Measurements from ENCODE around the gene ADPRHL1.
"Not testable (repeated sequence)": the region's sequence is repeated elsewhere in the genome, so short reads cannot be mapped to it uniquely, and the experiment has no call there.

Gene ADPRHL1

GRCh38 chr13:113369881-113370280, 83.4 kb downstream of the ADPRHL1 start:
- Histone ChIP-seq H3K4me3 (ENCODE audit: low read length) (no peak overlapping the region), H3K4me2 (ENCODE audit: low read length) (no peak overlapping the region), H3K9me3 (ENCODE audit: insufficient read depth, low read length) (no peaks in the 10 kb centered on the region), H3K9ac (ENCODE audit: low read length) (no peak overlapping the region), H4K20me1 (ENCODE audit: insufficient read depth, low read length) (no peaks in the 10 kb centered on the region), H2AFZ (ENCODE audit: low read depth, low read length) (no peak overlapping the region), H3K27me3 (ENCODE audit: low read depth, low read length) (no peaks in the 10 kb centered on the region), H3K36me3 (replicated peaks; ENCODE audit: low read depth, low read length) (no peaks in the 10 kb centered on the region), H3K79me2 (ENCODE audit: low read length) (no peaks in the 10 kb centered on the region), H3K27ac (ENCODE audit: low read length) (no peak overlapping the region), H3K4me1 (ENCODE audit: low read length) (no peaks in the 10 kb centered on the region)
- TF ChIP-seq EZH2phosphoT487 (IDR thresholded peaks at IDR 0.05; ENCODE audit: low read depth) (no peak), CTCF (IDR thresholded peaks at IDR 0.05; ENCODE audit: low read depth, low read length) (no peak)

GRCh38 chr13:113369189-113369588, 84.1 kb downstream of the ADPRHL1 start:
- no peak overlapping the region for H3K27ac ChIP-seq (ENCODE audit: low read length)
- H3K27me3 ChIP-seq (ENCODE audit: low read depth, low read length): no peaks in the 10 kb centered on the region
- no peaks in the 10 kb centered on the region for H3K36me3 ChIP-seq (replicated peaks; ENCODE audit: low read depth, low read length)
- no peaks in the 10 kb centered on the region for H3K79me2 ChIP-seq (ENCODE audit: low read length)
- H3K9me3 ChIP-seq (ENCODE audit: insufficient read depth, low read length): no peaks in the 10 kb centered on the region
- H4K20me1 ChIP-seq (ENCODE audit: insufficient read depth, low read length): no peaks in the 10 kb centered on the region
- H3K4me2 ChIP-seq (ENCODE audit: low read length): no peak overlapping the region
- no peak overlapping the region for H2AFZ ChIP-seq (ENCODE audit: low read depth, low read length)
- no peak for TF ChIP-seq CTCF (IDR thresholded peaks at IDR 0.05; ENCODE audit: low read depth, low read length)
- TF ChIP-seq EZH2phosphoT487 (IDR thresholded peaks at IDR 0.05; ENCODE audit: low read depth): no peak
- no peaks in the 10 kb centered on the region for H3K4me1 ChIP-seq (ENCODE audit: low read length)
- no peak overlapping the region for H3K9ac ChIP-seq (ENCODE audit: low read length)
- no peak overlapping the region for H3K4me3 ChIP-seq (ENCODE audit: low read length)

- not testable (repeated sequence) for H3K27ac ChIP-seq (ENCODE audit: low read length); H3K36me3 ChIP-seq (replicated peaks; ENCODE audit: low read depth, low read length); H3K4me1 ChIP-seq (ENCODE audit: low read length); H3K27me3 ChIP-seq (ENCODE audit: low read depth, low read length); H3K9me3 ChIP-seq (ENCODE audit: insufficient read depth, low read length); H3K9ac ChIP-seq (ENCODE audit: low read length); H3K79me2 ChIP-seq (ENCODE audit: low read length); H2AFZ ChIP-seq (ENCODE audit: low read depth, low read length); H3K4me3 ChIP-seq (ENCODE audit: low read length); H4K20me1 ChIP-seq (ENCODE audit: insufficient read depth, low read length); H3K4me2 ChIP-seq (ENCODE audit: low read length)
Observed at GRCh38 chr13:113368353-113368752, 84.9 kb downstream of the ADPRHL1 start.

GRCh38 chr13:113367771-113368170, 85.5 kb downstream of the ADPRHL1 start:
- no peaks in the 10 kb centered on the region for H3K36me3 ChIP-seq (replicated peaks; ENCODE audit: low read depth, low read length)
- H4K20me1 ChIP-seq (ENCODE audit: insufficient read depth, low read length): no peaks in the 10 kb centered on the region
- TF ChIP-seq CTCF (IDR thresholded peaks at IDR 0.05; ENCODE audit: low read depth, low read length): no peak
- TF ChIP-seq EZH2phosphoT487 (IDR thresholded peaks at IDR 0.05; ENCODE audit: low read depth): no peak
- no peak overlapping the region for H3K9ac ChIP-seq (ENCODE audit: low read length)
- no peak overlapping the region for H3K4me3 ChIP-seq (ENCODE audit: low read length)
- no peak overlapping the region for H3K27ac ChIP-seq (ENCODE audit: low read length)
- no peaks in the 10 kb centered on the region for H3K4me1 ChIP-seq (ENCODE audit: low read length)
- no peaks in the 10 kb centered on the region for H3K79me2 ChIP-seq (ENCODE audit: low read length)
- no peaks in the 10 kb centered on the region for H3K9me3 ChIP-seq (ENCODE audit: insufficient read depth, low read length)
- no peak overlapping the region for H3K4me2 ChIP-seq (ENCODE audit: low read length)
- H2AFZ ChIP-seq (ENCODE audit: low read depth, low read length): no peak overlapping the region
- no peaks in the 10 kb centered on the region for H3K27me3 ChIP-seq (ENCODE audit: low read depth, low read length)

GRCh38 chr13:113367020-113367560, 86.2 kb downstream of the ADPRHL1 start:
- Histone ChIP-seq H3K4me2 (ENCODE audit: low read length) (no peak overlapping the region), H3K36me3 (replicated peaks; ENCODE audit: low read depth, low read length) (no peaks in the 10 kb centered on the region), H3K79me2 (ENCODE audit: low read length) (no peaks in the 10 kb centered on the region), H3K4me3 (ENCODE audit: low read length) (no peak overlapping the region), H3K27ac (ENCODE audit: low read length) (no peak overlapping the region), H3K4me1 (ENCODE audit: low read length) (no peaks in the 10 kb centered on the region), H2AFZ (ENCODE audit: low read depth, low read length) (no peak overlapping the region), H3K27me3 (ENCODE audit: low read depth, low read length) (no peaks in the 10 kb centered on the region), H3K9ac (ENCODE audit: low read length) (no peak overlapping the region), H3K9me3 (ENCODE audit: insufficient read depth, low read length) (no peaks in the 10 kb centered on the region), H4K20me1 (ENCODE audit: insufficient read depth, low read length) (no peaks in the 10 kb centered on the region)
- TF ChIP-seq EZH2phosphoT487 (IDR thresholded peaks at IDR 0.05; ENCODE audit: low read depth) (no peak), CTCF (IDR thresholded peaks at IDR 0.05; ENCODE audit: low read depth, low read length) (no peak)
